ENCODE results near the gene TMEM59L. TPM values are rescaled to one million over a fixed set of nuclear protein-coding genes. Genes with fewer than 3 reads are reported as not detected.

Gene TMEM59L
- total and polyA plus RNA-seq, 9 of the 15 experiments (the other 6 are each of a cell fraction or from before 2014, with no cell fraction given): 0.37 TPM; not detected in 8

DNA sequence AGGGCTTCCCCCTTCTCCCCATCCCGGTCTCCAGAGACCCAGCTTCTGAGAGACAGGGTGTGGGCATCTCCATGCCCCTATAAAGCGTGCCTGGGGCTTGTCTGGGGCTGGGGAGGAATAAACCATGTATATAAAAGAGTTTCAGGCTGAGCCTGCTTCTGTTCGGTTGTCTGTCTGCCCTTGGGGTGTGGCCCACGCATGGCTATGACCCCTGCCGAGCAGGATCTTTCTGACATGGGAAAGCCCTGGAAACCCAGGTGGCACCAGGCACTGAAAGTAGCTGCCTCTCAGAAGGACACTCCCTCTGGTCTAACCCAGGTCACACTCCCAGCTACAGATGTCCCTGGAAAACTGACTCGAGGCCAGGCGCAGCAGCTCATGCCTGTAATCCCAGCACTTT is 8.2 kb downstream of the TMEM59L start (continued):
- TF ChIP-seq, protein P1, sequence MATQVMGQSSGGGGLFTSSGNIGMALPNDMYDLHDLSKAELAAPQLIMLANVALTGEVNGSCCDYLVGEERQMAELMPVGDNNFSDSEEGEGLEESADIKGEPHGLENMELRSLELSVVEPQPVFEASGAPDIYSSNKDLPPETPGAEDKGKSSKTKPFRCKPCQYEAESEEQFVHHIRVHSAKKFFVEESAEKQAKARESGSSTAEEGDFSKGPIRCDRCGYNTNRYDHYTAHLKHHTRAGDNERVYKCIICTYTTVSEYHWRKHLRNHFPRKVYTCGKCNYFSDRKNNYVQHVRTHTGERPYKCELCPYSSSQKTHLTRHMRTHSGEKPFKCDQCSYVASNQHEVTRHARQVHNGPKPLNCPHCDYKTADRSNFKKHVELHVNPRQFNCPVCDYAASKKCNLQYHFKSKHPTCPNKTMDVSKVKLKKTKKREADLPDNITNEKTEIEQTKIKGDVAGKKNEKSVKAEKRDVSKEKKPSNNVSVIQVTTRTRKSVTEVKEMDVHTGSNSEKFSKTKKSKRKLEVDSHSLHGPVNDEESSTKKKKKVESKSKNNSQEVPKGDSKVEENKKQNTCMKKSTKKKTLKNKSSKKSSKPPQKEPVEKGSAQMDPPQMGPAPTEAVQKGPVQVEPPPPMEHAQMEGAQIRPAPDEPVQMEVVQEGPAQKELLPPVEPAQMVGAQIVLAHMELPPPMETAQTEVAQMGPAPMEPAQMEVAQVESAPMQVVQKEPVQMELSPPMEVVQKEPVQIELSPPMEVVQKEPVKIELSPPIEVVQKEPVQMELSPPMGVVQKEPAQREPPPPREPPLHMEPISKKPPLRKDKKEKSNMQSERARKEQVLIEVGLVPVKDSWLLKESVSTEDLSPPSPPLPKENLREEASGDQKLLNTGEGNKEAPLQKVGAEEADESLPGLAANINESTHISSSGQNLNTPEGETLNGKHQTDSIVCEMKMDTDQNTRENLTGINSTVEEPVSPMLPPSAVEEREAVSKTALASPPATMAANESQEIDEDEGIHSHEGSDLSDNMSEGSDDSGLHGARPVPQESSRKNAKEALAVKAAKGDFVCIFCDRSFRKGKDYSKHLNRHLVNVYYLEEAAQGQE (IDR thresholded peaks at IDR 0.05; ENCODE audit: borderline replicate concordance): no peak
- TF ChIP-seq, protein P1 (CRISPR knock-in tag; IDR thresholded peaks at IDR 0.05; ENCODE audit: low read depth): no peak
- TF ChIP-seq, protein P2, sequence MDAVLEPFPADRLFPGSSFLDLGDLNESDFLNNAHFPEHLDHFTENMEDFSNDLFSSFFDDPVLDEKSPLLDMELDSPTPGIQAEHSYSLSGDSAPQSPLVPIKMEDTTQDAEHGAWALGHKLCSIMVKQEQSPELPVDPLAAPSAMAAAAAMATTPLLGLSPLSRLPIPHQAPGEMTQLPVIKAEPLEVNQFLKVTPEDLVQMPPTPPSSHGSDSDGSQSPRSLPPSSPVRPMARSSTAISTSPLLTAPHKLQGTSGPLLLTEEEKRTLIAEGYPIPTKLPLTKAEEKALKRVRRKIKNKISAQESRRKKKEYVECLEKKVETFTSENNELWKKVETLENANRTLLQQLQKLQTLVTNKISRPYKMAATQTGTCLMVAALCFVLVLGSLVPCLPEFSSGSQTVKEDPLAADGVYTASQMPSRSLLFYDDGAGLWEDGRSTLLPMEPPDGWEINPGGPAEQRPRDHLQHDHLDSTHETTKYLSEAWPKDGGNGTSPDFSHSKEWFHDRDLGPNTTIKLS (IDR thresholded peaks at IDR 0.05; ENCODE audit: borderline replicate concordance, low read depth): no peak
- TF ChIP-seq, protein P3, sequence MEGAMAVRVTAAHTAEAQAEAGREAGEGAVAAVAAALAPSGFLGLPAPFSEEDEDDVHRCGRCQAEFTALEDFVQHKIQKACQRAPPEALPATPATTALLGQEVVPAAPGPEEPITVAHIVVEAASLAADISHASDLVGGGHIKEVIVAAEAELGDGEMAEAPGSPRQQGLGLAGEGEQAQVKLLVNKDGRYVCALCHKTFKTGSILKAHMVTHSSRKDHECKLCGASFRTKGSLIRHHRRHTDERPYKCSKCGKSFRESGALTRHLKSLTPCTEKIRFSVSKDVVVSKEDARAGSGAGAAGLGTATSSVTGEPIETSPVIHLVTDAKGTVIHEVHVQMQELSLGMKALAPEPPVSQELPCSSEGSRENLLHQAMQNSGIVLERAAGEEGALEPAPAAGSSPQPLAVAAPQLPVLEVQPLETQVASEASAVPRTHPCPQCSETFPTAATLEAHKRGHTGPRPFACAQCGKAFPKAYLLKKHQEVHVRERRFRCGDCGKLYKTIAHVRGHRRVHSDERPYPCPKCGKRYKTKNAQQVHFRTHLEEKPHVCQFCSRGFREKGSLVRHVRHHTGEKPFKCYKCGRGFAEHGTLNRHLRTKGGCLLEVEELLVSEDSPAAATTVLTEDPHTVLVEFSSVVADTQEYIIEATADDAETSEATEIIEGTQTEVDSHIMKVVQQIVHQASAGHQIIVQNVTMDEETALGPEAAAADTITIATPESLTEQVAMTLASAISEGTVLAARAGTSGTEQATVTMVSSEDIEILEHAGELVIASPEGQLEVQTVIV (CRISPR knock-in tag; IDR thresholded peaks at IDR 0.05; ENCODE audit: borderline replicate concordance): no peak
- TF ChIP-seq, protein P4, sequence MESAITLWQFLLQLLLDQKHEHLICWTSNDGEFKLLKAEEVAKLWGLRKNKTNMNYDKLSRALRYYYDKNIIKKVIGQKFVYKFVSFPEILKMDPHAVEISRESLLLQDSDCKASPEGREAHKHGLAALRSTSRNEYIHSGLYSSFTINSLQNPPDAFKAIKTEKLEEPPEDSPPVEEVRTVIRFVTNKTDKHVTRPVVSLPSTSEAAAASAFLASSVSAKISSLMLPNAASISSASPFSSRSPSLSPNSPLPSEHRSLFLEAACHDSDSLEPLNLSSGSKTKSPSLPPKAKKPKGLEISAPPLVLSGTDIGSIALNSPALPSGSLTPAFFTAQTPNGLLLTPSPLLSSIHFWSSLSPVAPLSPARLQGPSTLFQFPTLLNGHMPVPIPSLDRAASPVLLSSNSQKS (CRISPR knock-in tag; IDR thresholded peaks at IDR 0.05): no peak
- TF ChIP-seq BRCA1 (IDR thresholded peaks at IDR 0.05): no peak
- no peak for TF ChIP-seq BRCA1 (CRISPR knock-in tag; IDR thresholded peaks at IDR 0.05)
